Breast epithelium (tissue), 3 donors: ENCODE data around the gene TBC1D23.

Source experiments
- POLR2A ChIP-seq: fragments of 450-650 bp; IDR thresholded peaks from one replicate; pipeline ENCODE4 v1.6.1; 2016; ENCODE audit warnings: antibody characterized with exemption, mild to moderate bottlenecking, moderate library complexity
- POLR2AphosphoS5 ChIP-seq, 3 donors: sonication (generic); formaldehyde crosslinking; IDR thresholded peaks; one replicate each; pipeline ENCODE4 v1.6.1; 2017; ENCODE audit warnings: antibody characterized with exemption in 3 of 3
- TF ChIP-seq, protein P1 (sequence below), 3 donors: fragments of 450-650 bp; IDR thresholded peaks; one replicate each; pipeline ENCODE4 v1.5.1; 2016 to 2017; ENCODE audit warnings: antibody characterized with exemption in 3 of 3, mild to moderate bottlenecking in 3 of 3, moderate library complexity in 3 of 3

DNA sequence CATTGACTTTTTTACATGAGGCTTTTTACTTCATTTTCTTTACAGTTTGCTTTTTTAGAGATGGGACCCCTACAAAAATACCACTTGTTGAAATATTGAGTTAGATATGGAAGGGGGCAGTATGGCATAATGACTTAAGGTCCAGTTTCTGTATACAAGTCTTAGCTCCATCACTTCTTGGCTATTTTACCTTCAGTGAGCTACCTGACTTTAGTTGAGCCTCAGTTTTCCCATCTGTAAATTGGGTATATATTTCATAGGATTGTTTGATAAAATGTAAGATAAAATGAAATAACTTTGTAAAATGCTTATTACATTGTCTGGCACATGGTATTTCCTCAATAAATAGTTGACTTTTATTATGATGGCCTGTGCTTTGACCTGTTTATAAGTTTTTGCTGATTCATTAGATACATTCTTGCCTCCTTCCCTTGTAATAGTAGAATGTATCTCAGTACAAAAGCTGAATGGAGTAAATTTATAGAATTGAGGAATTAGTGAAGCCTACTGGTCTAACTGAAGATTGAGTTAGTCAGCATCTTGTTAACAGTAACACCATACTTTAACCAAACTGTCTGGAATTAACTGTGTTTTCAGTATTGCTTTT lies 27.6 kb downstream of the TBC1D23 start:
- TF ChIP-seq, protein P1, sequence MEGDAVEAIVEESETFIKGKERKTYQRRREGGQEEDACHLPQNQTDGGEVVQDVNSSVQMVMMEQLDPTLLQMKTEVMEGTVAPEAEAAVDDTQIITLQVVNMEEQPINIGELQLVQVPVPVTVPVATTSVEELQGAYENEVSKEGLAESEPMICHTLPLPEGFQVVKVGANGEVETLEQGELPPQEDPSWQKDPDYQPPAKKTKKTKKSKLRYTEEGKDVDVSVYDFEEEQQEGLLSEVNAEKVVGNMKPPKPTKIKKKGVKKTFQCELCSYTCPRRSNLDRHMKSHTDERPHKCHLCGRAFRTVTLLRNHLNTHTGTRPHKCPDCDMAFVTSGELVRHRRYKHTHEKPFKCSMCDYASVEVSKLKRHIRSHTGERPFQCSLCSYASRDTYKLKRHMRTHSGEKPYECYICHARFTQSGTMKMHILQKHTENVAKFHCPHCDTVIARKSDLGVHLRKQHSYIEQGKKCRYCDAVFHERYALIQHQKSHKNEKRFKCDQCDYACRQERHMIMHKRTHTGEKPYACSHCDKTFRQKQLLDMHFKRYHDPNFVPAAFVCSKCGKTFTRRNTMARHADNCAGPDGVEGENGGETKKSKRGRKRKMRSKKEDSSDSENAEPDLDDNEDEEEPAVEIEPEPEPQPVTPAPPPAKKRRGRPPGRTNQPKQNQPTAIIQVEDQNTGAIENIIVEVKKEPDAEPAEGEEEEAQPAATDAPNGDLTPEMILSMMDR (IDR thresholded peaks at IDR 0.05), result no peak
- TF ChIP-seq POLR2A (no peak), POLR2AphosphoS5 (IDR thresholded peaks at IDR 0.05) (no peak)
